DOHH2 (cell line): ENCODE results near the gene SMAP1.

Experiments used
- H3F3A ChIP-seq: fragments of 200-600 bp; sonication (generic), shearing (Covaris generic); 2 replicates; pipeline ENCODE4 v1.6.0; 2016; ENCODE audit warnings: antibody characterized with exemption, mild to moderate bottlenecking; ENCODE audit not compliant: control insufficient read depth, insufficient read depth
- H3K27ac ChIP-seq: fragments of 200-600 bp; sonication (generic); 2 replicates; pipeline ENCODE4 v1.5.1; 2014; ENCODE audit warnings: low read depth, mild to moderate bottlenecking, low read length, moderate library complexity
- H3K27me3 ChIP-seq: fragments of 200-600 bp; sonication (generic); 2 replicates; pipeline ENCODE4 v1.6.1; 2014; ENCODE audit warnings: mild to moderate bottlenecking, low read length, mixed read lengths; ENCODE audit not compliant: control insufficient read depth
- H3K36me3 ChIP-seq: fragments of 200-600 bp; sonication (generic); 2 replicates; pipeline ENCODE4 v1.6.1; 2014; ENCODE audit warnings: mild to moderate bottlenecking, low read length, moderate library complexity, mixed read lengths; ENCODE audit not compliant: control insufficient read depth
- H3K4me1 ChIP-seq: fragments of 200-600 bp; sonication (generic); 2 replicates; pipeline ENCODE4 v1.6.1; 2014; ENCODE audit warnings: mild to moderate bottlenecking, low read length, mixed read lengths; ENCODE audit not compliant: control insufficient read depth
- H3K4me2 ChIP-seq: fragments of 200-600 bp; sonication (generic); 2 replicates; pipeline ENCODE4 v1.6.0; 2014; ENCODE audit warnings: mild to moderate bottlenecking, low read length, moderate library complexity
- H3K4me3 ChIP-seq: fragments of 200-600 bp; sonication (generic); 2 replicates; pipeline ENCODE4 v1.5.1; 2014; ENCODE audit warnings: mild to moderate bottlenecking, low read length, mixed read lengths
- H3K79me2 ChIP-seq: fragments of 200-600 bp; sonication (generic); 2 replicates; pipeline ENCODE4 v1.6.1; 2014; ENCODE audit warnings: mild to moderate bottlenecking, low read length, mixed read lengths; ENCODE audit not compliant: control insufficient read depth
- H3K9me2 ChIP-seq: fragments of 200-600 bp; sonication (generic); replicated peaks from 2 replicates; pipeline ENCODE4 v1.6.1; 2014; ENCODE audit warnings: mild to moderate bottlenecking, low read length, mixed read lengths; ENCODE audit not compliant: control insufficient read depth
- H3K9me3 ChIP-seq: fragments of 200-600 bp; sonication (generic); 2 replicates; pipeline ENCODE4 v1.6.1; 2014; ENCODE audit warnings: antibody characterized with exemption, low read length, mixed read lengths; ENCODE audit not compliant: control insufficient read depth, insufficient read depth
- H4K20me1 ChIP-seq: fragments of 200-600 bp; sonication (generic); 2 replicates; pipeline ENCODE4 v1.6.0; 2014; ENCODE audit warnings: low read depth, mild to moderate bottlenecking, antibody characterized with exemption, low read length, moderate library complexity; ENCODE audit not compliant: control insufficient read depth, insufficient read depth
- CTCF ChIP-seq: fragments of 200-600 bp; sonication (generic); IDR thresholded peaks from one replicate; pipeline ENCODE4 v1.5.1; 2014; ENCODE audit warnings: antibody characterized with exemption, mild to moderate bottlenecking, low read depth, low read length; ENCODE audit not compliant: poor library complexity, severe bottlenecking
- EZH2phosphoT487 ChIP-seq: fragments of 200-600 bp; sonication (generic); IDR thresholded peaks from 2 replicates; pipeline ENCODE4 v1.6.1; 2017; ENCODE audit warnings: borderline replicate concordance, mild to moderate bottlenecking, antibody characterized with exemption, low read length, moderate library complexity, mixed read lengths

SMAP1 gene

GRCh38 chr6:70847106-70848084 is 179.7 kb downstream of the SMAP1 start:
- Histone ChIP-seq H3K27me3 (no peaks in the 10 kb centered on the region), H3K4me3 (no peak overlapping the region), H3K9me3 (peaks cover 4% of the 10 kb centered on the region; the same call in 1 of the 2 replicates), H3K4me1 (no peaks in the 10 kb centered on the region), H3K9me2 (no peaks in the 10 kb centered on the region), H3F3A (no peaks in the 10 kb centered on the region), H3K36me3 (no peaks in the 10 kb centered on the region), H3K79me2 (no peaks in the 10 kb centered on the region), H3K27ac (no peak overlapping the region), H3K4me2 (no peak overlapping the region), H4K20me1 (no peaks in the 10 kb centered on the region)
- no peak for TF ChIP-seq EZH2phosphoT487

GRCh38 chr6:70849348-70850069 is 181.8 kb downstream of the SMAP1 start:
- Histone ChIP-seq H3K4me3 (no peak overlapping the region), H3F3A (no peaks in the 10 kb centered on the region), H3K9me3 (peaks cover 4% of the 10 kb centered on the region; the same call in 1 of the 2 replicates), H3K4me1 (no peaks in the 10 kb centered on the region), H3K36me3 (no peaks in the 10 kb centered on the region), H3K27ac (no peak overlapping the region), H4K20me1 (no peaks in the 10 kb centered on the region), H3K27me3 (no peaks in the 10 kb centered on the region), H3K79me2 (no peaks in the 10 kb centered on the region), H3K9me2 (no peaks in the 10 kb centered on the region), H3K4me2 (no peak overlapping the region)
- no peak for TF ChIP-seq EZH2phosphoT487
- TF ChIP-seq CTCF, result no peak

- H3K9me2 ChIP-seq, result no peaks in the 10 kb centered on the region
- 0 out of 2 replicates have a peak, but pooled peaks cover under 1% of the 10 kb centered on the region for H3K9me3 ChIP-seq
- H3K4me3 ChIP-seq, result no peak overlapping the region
- no peaks in the 10 kb centered on the region for H3K27me3 ChIP-seq
- H3K79me2 ChIP-seq, result no peaks in the 10 kb centered on the region
- TF ChIP-seq CTCF (no peak), EZH2phosphoT487 (no peak)
- peaks cover 16% of the 10 kb centered on the region for H3K4me1 ChIP-seq
- no peaks in the 10 kb centered on the region for H4K20me1 ChIP-seq
- no peaks in the 10 kb centered on the region for H3F3A ChIP-seq
- H3K27ac ChIP-seq, result no peak overlapping the region
- H3K36me3 ChIP-seq, result peaks cover 3% of the 10 kb centered on the region; the same call in 1 of the 2 replicates
- H3K4me2 ChIP-seq, result no peak overlapping the region
Measured at GRCh38 chr6:70852667-70853246, 185.1 kb downstream of the SMAP1 start.
